Measurements from ENCODE around the gene TNFSF9.
"Not testable (repeated sequence)": the region's sequence is repeated elsewhere in the genome, so short reads cannot be mapped to it uniquely, and the experiment has no call there.

Gene TNFSF9

GRCh38 chr19:6556043-6556449 is 25.2 kb downstream of the TNFSF9 start:
- no peak for TF ChIP-seq CTCF (conservative IDR thresholded peaks at IDR 0.05)
- H3K27ac ChIP-seq: no peak overlapping the region

GRCh38 chr19:6556480-6557195 is 25.8 kb downstream of the TNFSF9 start:
- no peak overlapping the region for H3K27ac ChIP-seq
- TF ChIP-seq CTCF (conservative IDR thresholded peaks at IDR 0.05): no peak

- H3K27ac ChIP-seq: not testable (repeated sequence)
- 0 out of 2 replicates have a peak, but pooled peaks have one; percentile 11 for TF ChIP-seq CTCF (conservative IDR thresholded peaks at IDR 0.05)
Measured at GRCh38 chr19:6562437-6562836, 31.6 kb downstream of the TNFSF9 start.

DNA sequence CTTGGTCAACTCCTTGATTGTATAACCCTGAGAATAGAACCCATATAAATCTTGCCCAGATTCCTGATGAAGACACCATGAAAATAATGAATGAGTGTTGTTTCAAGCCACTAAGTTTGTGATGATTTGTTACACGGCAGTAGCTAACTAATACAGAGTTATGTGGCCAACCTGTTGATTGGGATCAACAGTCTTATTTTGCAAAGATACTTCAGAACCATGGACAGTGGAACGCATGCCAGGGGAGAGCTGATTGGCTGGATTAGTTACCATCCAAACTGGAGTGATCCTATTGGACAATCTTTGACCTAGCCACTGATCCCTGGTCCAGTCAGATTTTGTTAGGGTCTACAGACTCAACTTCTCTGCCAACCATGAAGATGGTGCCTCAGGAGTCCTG is 33.6 kb downstream of the TNFSF9 start:
- H3K27ac ChIP-seq: no peak overlapping the region
- TF ChIP-seq CTCF (conservative IDR thresholded peaks at IDR 0.05): no peak

DNA sequence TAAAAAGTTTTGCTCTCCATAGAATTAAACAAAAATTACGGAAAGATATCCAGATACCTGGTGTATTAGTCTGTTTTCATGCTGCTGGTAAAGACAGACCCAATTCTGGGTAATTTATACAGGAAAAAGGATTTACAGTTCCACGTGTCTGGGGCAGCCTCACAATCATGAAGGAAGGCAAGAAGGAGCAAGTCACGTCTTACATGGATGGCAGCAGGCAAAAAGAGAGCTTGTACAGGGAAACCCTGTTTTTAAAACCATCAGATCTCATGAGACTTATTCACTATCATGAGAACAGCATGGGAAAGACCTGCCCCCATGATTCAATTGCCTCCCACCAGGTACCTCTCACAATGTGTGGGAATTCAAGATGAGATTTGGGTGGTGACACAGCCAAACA is 35.9 kb downstream of the TNFSF9 start:
- H3K27ac ChIP-seq: not testable (repeated sequence)

DNA sequence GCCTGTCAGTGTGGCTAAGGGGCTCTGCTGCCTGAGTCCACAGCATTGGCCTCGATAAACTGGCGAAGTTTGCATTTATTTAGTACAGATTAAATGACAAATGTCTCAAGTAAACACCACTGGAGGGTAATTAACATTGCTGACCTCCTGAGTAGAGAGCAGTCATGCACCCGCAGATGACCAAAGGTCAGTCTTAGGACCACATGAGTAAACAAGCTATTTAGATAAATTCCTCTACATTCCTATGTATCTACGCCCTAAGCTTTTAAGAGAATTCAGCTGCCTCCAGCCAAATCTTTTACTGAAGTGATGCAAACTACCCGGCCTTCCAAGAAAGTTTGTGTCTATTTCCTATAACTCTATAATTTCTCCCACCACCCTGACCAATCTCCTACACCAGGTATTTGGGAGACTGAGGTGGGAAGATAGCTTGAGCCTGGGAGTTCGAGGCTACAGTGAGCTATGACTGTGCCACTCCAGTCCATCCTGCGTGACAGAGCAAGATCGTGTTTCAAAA is 37.2 kb downstream of the TNFSF9 start:
- TF ChIP-seq CTCF (conservative IDR thresholded peaks at IDR 0.05): no peak
- H3K27ac ChIP-seq: no peak overlapping the region

GRCh38 chr19:6568816-6569215 is 38.0 kb downstream of the TNFSF9 start:
- TF ChIP-seq CTCF (conservative IDR thresholded peaks at IDR 0.05): no peak
- H3K27ac ChIP-seq: no peak overlapping the region

DNA sequence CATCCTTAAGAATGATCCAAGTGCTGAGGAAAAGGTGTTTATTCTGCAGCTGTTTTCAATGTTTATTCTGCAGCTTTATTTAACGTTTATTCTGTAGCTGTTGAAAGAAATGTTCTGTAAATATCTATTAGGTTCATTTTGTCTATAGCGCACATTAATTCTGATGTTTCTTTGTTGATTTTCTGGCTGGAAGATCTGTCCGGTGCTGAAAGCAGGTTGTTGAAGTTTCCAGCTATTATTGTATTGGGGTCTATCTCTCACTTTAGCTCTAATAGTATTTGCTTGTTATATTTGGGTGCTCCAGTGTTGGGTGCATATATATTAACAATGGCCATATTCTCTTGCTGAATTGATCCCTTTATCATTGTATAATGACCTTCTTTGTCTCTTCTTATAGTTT is 39.9 kb downstream of the TNFSF9 start:
- TF ChIP-seq CTCF (conservative IDR thresholded peaks at IDR 0.05): no peak
- H3K27ac ChIP-seq: no peak overlapping the region

Measured in VCaP (cell line).